Measurements from ENCODE around the gene LRRC52.

- TF ChIP-seq CTCF (IDR thresholded peaks at IDR 0.05) (no peak), ZFX (IDR thresholded peaks at IDR 0.05; ENCODE audit: borderline replicate concordance) (no peak)
Observed at GRCh38 chr1:165549973-165550372, 6.2 kb downstream of the LRRC52 start.
